Mammary epithelial cell (primary cell): Measurements from ENCODE around the gene SESN2.

Experiments
- CTCF ChIP-seq, 2 donors: IDR thresholded peaks in 1 of 2; conservative IDR thresholded peaks in 1 of 2; 2 replicates each; pipeline ENCODE4 v1.5.1; 2011 to 2012; ENCODE audit warnings: inconsistent platforms in 2 of 2, low read length in 2 of 2, mild to moderate bottlenecking in 2 of 2, control low read depth in 1 of 2, low read depth in 1 of 2; ENCODE audit not compliant: insufficient read depth in 1 of 2; ENCODE audit errors: extremely low read depth in 1 of 2
- EZH2 ChIP-seq: IDR thresholded peaks from 2 replicates; pipeline ENCODE4 v1.6.1; 2012; ENCODE audit warnings: low read length, inconsistent platforms, borderline replicate concordance

- TF ChIP-seq CTCF (conservative IDR thresholded peaks at IDR 0.05 in 1 of 2, IDR thresholded peaks at IDR 0.05 in 1 of 2; ENCODE audit: extremely low read depth in 1 of 2, insufficient read depth in 1 of 2, low read depth in 1 of 2, low read length in 2 of 2) (no peak), EZH2 (no peak)
These were observed 29.3 kb upstream of the SESN2 start for GRCh38 chr1:28229996-28230395.
